ENCODE data around the gene DIS3L. TPM values are rescaled to one million over a fixed set of nuclear protein-coding genes. Genes with fewer than 3 reads are reported as not detected.

The DIS3L gene
- total and polyA plus RNA-seq, 2 of the 13 experiments (the other 11 are each of a cell fraction or from before 2014, with no cell fraction given), result 21.0 to 50.5 TPM

- TF ChIP-seq ZBTB4 (CRISPR knock-in tag; IDR thresholded peaks at IDR 0.05; ENCODE audit: borderline replicate concordance) (no peak), MAZ (IDR thresholded peaks at IDR 0.05; ENCODE audit: borderline replicate concordance, low read depth, low read length) (no peak), MAZ (CRISPR knock-in tag; IDR thresholded peaks at IDR 0.05; ENCODE audit: low read depth) (0 out of 2 replicates have a peak, but pooled peaks have one; percentile 48), PLSCR1 (CRISPR knock-in tag; IDR thresholded peaks at IDR 0.05; ENCODE audit: borderline replicate concordance) (no peak), ZNF350 (CRISPR knock-in tag; IDR thresholded peaks at IDR 0.05; ENCODE audit: borderline replicate concordance, low read depth) (0 out of 2 replicates have a peak, but pooled peaks have one; percentile 28), GPN1 (CRISPR knock-in tag; IDR thresholded peaks at IDR 0.05; ENCODE audit: borderline replicate concordance) (no peak), RNF2 (conservative IDR thresholded peaks at IDR 0.05; ENCODE audit: low read depth) (0 out of 2 replicates have a peak, but pooled peaks have one; percentile 46), HOXA3 (CRISPR knock-in tag; IDR thresholded peaks at IDR 0.05) (0 out of 2 replicates have a peak, but pooled peaks have one; percentile 18), ZNF12 (CRISPR knock-in tag; IDR thresholded peaks at IDR 0.05) (no peak), CTCF (CRISPR knock-in tag; IDR thresholded peaks at IDR 0.05) (peak; percentile 80), KAT2B (IDR thresholded peaks at IDR 0.05; ENCODE audit: borderline replicate concordance, low read depth, low read length) (no peak), SKIL (CRISPR knock-in tag; IDR thresholded peaks at IDR 0.05; ENCODE audit: borderline replicate concordance) (no peak), XRCC5 (optimal IDR thresholded peaks at IDR 0.05; ENCODE audit: low read length) (peak; percentile 52), ZNF572 (CRISPR knock-in tag; IDR thresholded peaks at IDR 0.05) (no peak), ZNF710 (CRISPR knock-in tag; IDR thresholded peaks at IDR 0.05; ENCODE audit: borderline replicate concordance) (no peak), TEF (CRISPR knock-in tag; IDR thresholded peaks at IDR 0.05) (no peak)
Measured at GRCh38 chr15:66251790-66252684, 41.3 kb upstream of the DIS3L start (continued).

Data from HepG2 (cell line).